IMR-90 (cell line): Measurements from ENCODE around the gene LRRC2. TPM values are rescaled to one million over a fixed set of nuclear protein-coding genes. Genes with fewer than 3 reads are reported as not detected.
"Not testable (repeated sequence)": the region's sequence is repeated elsewhere in the genome, so short reads cannot be mapped to it uniquely, and the experiment has no call there.

Experiments
- ATAC-seq: fragments of 200-7000 bp; cut with Tn5 transposase; 2 replicates; pipeline ENCODE4 v1.9.1; 2020; ENCODE audit warnings: low read depth, mild to moderate bottlenecking, moderate library complexity
- BruUV-seq: library from RNA; stranded (reverse); fragments of 400-500 nt; replicated peaks from 2 replicates; lab custom pipeline; 2021; lab: Mats Ljungman, UMichigan
- CTCF ChIA-PET: fragments of 300-600 bp; formaldehyde crosslinking; extraction: SDS; loops from one replicate; lab custom pipeline; 2021; ENCODE audit warnings: antibody characterized with exemption; lab: Yijun Ruan, JAX
- POLR2A ChIA-PET: fragments of 300-600 bp; sonication (Branson Sonifier 250); formaldehyde crosslinking; loops from one replicate; lab custom pipeline; 2022; ENCODE audit warnings: antibody characterized with exemption; ENCODE audit not compliant: unreplicated experiment; lab: Charles Lee
- DNase-seq: peaks from one replicate; pipeline ENCODE4 v3.0.0; 2013
- H2AFZ ChIP-seq: replicated peaks from 2 replicates; pipeline ENCODE3; 2013; ENCODE audit warnings: low read length, mild to moderate bottlenecking; ENCODE audit not compliant: poor library complexity
- H2AK5ac ChIP-seq: 2 replicates; pipeline ENCODE4 v1.6.1; 2013; ENCODE audit warnings: low read depth, low read length, inconsistent platforms
- H2AK9ac ChIP-seq: replicated peaks from 2 replicates; pipeline ENCODE3; 2013; ENCODE audit warnings: mild to moderate bottlenecking, low read depth, low read length, moderate library complexity; ENCODE audit not compliant: poor library complexity
- H2BK120ac ChIP-seq: 2 replicates; pipeline ENCODE4 v1.6.1; 2013; ENCODE audit warnings: low read depth, low read length, inconsistent platforms
- H2BK15ac ChIP-seq: 3 replicates; pipeline ENCODE4 v1.6.1; 2013; ENCODE audit warnings: low read depth, low read length, inconsistent platforms
- H2BK20ac ChIP-seq: 2 replicates; pipeline ENCODE4 v1.6.1; 2013; ENCODE audit warnings: low read depth, mild to moderate bottlenecking, inconsistent platforms, low read length, moderate library complexity
- H2BK5ac ChIP-seq: 2 replicates; pipeline ENCODE4 v1.6.1; 2013; ENCODE audit warnings: mild to moderate bottlenecking, low read depth, low read length, inconsistent platforms; ENCODE audit not compliant: poor library complexity, severe bottlenecking
- H3K14ac ChIP-seq: replicated peaks from 2 replicates; pipeline ENCODE4 v1.6.1; 2013; ENCODE audit warnings: low read depth, low read length, inconsistent platforms
- H3K18ac ChIP-seq: 2 replicates; pipeline ENCODE4 v1.6.1; 2013; ENCODE audit warnings: low read depth, low read length, control low read depth
- H3K23ac ChIP-seq: 2 replicates; pipeline ENCODE4 v1.6.1; 2013; ENCODE audit warnings: low read depth, low read length, inconsistent platforms
- H3K27ac ChIP-seq: 2 replicates; pipeline ENCODE4 v1.5.1; 2013; ENCODE audit warnings: mild to moderate bottlenecking, control low read depth, low read length; ENCODE audit not compliant: insufficient read depth
- H3K27me3 ChIP-seq: 2 replicates; pipeline ENCODE4 v1.6.1; 2013; ENCODE audit warnings: low read length; ENCODE audit not compliant: control insufficient read depth, insufficient read depth
- H3K36me3 ChIP-seq: 2 replicates; pipeline ENCODE4 v1.6.1; 2013; ENCODE audit warnings: low read length, mixed read lengths; ENCODE audit not compliant: control insufficient read depth, insufficient read depth
- H3K4ac ChIP-seq: 2 replicates; pipeline ENCODE4 v1.6.1; 2013; ENCODE audit warnings: low read depth, low read length, inconsistent platforms
- H3K4me1 ChIP-seq: 2 replicates; pipeline ENCODE4 v1.6.1; 2013; ENCODE audit warnings: low read length, mixed read lengths; ENCODE audit not compliant: control insufficient read depth, insufficient read depth
- H3K4me2 ChIP-seq: 2 replicates; pipeline ENCODE4 v1.6.1; 2013; ENCODE audit warnings: low read depth, mild to moderate bottlenecking, control low read depth, low read length, moderate library complexity
- H3K4me3 ChIP-seq: 2 replicates; pipeline ENCODE4 v1.5.1; 2013; ENCODE audit warnings: low read depth, mild to moderate bottlenecking, control low read depth, low read length, moderate library complexity; ENCODE audit not compliant: insufficient read depth
- H3K56ac ChIP-seq: 2 replicates; pipeline ENCODE4 v1.6.1; 2013; ENCODE audit warnings: low read length, inconsistent platforms; ENCODE audit not compliant: insufficient read depth; ENCODE audit errors: extremely low read depth
- H3K79me1 ChIP-seq, 2 experiments: 2 replicates each; pipeline ENCODE4 v1.6.1; 2013; ENCODE audit warnings: low read length in 2 of 2, inconsistent platforms in 1 of 2, low read depth in 1 of 2
- H3K9ac ChIP-seq: 2 replicates; pipeline ENCODE4 v1.6.1; 2013; ENCODE audit warnings: low read depth, low read length, control low read depth
- H3K9me1 ChIP-seq: 2 replicates; pipeline ENCODE4 v1.6.1; 2013; ENCODE audit warnings: low read length, inconsistent platforms; ENCODE audit not compliant: insufficient read depth
- H3K9me3 ChIP-seq: 2 replicates; pipeline ENCODE4 v1.6.1; 2013; ENCODE audit warnings: low read length; ENCODE audit not compliant: control insufficient read depth, insufficient read depth
- H4K20me1 ChIP-seq: 2 replicates; pipeline ENCODE4 v1.6.1; 2013; ENCODE audit warnings: low read length, inconsistent platforms; ENCODE audit not compliant: insufficient read depth
- H4K5ac ChIP-seq: 2 replicates; pipeline ENCODE4 v1.6.1; 2013; ENCODE audit warnings: mild to moderate bottlenecking, low read depth, low read length, control low read depth
- H4K8ac ChIP-seq, 2 experiments: 2 replicates each; pipeline ENCODE4 v1.6.1; 2013; ENCODE audit warnings: low read depth in 2 of 2, low read length in 2 of 2, control low read depth in 1 of 2, inconsistent platforms in 1 of 2
- H4K91ac ChIP-seq: 2 replicates; pipeline ENCODE4 v1.6.1; 2013; ENCODE audit warnings: low read depth, low read length, inconsistent platforms; ENCODE audit not compliant: insufficient read depth
- MAFK ChIP-seq: IDR thresholded peaks from 2 replicates; pipeline ENCODE4 v1.6.1; 2012; ENCODE audit warnings: low read depth, low read length, improper control_type of control experiment
- WGBS, 2 experiments: methylation state at CpG; one replicate each; pipeline versions ENCODE4 v1.1.5 to v1.1.7; 2013; ENCODE audit warnings: missing lambda C conversion rate in 2 of 2; ENCODE audit not compliant: insufficient read length in 1 of 2; ENCODE audit errors: extremely low coverage in 2 of 2; 5-methylcytosine and 5-hydroxymethylcytosine counted together
- dilution Hi-C: fragments of 300-500 bp; cut with HindIII; formaldehyde crosslinking; loops from one replicate; pipeline ENCODE4 v1.14.3; 2018; ENCODE audit warnings: low sequenced_read_pairs; ENCODE audit not compliant: unreplicated experiment
- in situ Hi-C: fragments of 300-500 bp; cut with MboI; formaldehyde crosslinking; loops from 3 replicates; pipeline ENCODE4 v1.14.3; 2019; ENCODE audit warnings: low sequenced_read_pairs, inconsistent platforms, mixed read lengths
- intact Hi-C: fragments of 100-400 bp; cut with micrococcal nuclease; formaldehyde crosslinking; loops from 2 replicates; pipeline ENCODE4 v1.10.0; 2022
- polyA plus RNA-seq, 3 experiments: library from polyadenylated mRNA; depleted of rRNA; stranded (reverse); fragments of >200 nt; gene quantifications; 2 replicates each; pipeline ENCODE4 v1.2.3, GENCODE V29; 2012; ENCODE audit warnings: low replicate concordance in 1 of 3
- total RNA-seq: library from RNA; depleted of rRNA; stranded (reverse); fragments of >200 nt; gene quantifications from 2 replicates; pipeline ENCODE4 v1.2.3, GENCODE V29; 2012

The LRRC2 gene
- total and polyA plus RNA-seq, 2 of the 4 experiments (the other 2 are of a cell fraction): 2.9 to 4.1 TPM

- H4K20me1 ChIP-seq, DNase-seq, H2AK9ac ChIP-seq, H3K27me3 ChIP-seq, H3K56ac ChIP-seq, in situ Hi-C loops, POLR2A ChIA-PET, H3K23ac ChIP-seq, dilution Hi-C loops, H3K4me2 ChIP-seq, H3K4me3 ChIP-seq, intact Hi-C loops, H3K9me3 ChIP-seq, H4K5ac ChIP-seq, H3K9ac ChIP-seq, H2AFZ ChIP-seq, BruUV-seq, H3K79me1 ChIP-seq, H2BK15ac ChIP-seq, H3K18ac ChIP-seq, H3K14ac ChIP-seq, ATAC-seq: not testable (repeated sequence)
- TF ChIP-seq MAFK: 0 out of 2 replicates have a peak, but pooled peaks have one; percentile 37
- H2BK120ac ChIP-seq: peak overlapping the region; percentile 63
- peak overlapping the region; percentile 69 for H3K4ac ChIP-seq
- peaks cover 30% of the 10 kb centered on the region for H3K9me1 ChIP-seq
- H2AK5ac ChIP-seq: peak overlapping the region; percentile 25; the same call in 1 of the 2 replicates
- H4K91ac ChIP-seq: peak overlapping the region; percentile 27
- H4K8ac ChIP-seq: peak overlapping the region in 1 of 2 experiments; percentile 31; a peak in 2 of 4 replicates
- no CpG with 5 or more reads among the region's 5 CpGs for WGBS, 2 experiments
- H2BK5ac ChIP-seq: peak overlapping the region; percentile 69
- CTCF ChIA-PET: interaction anchor here (1.0 to 1.5 kb wide), 4 partner anchors 21 to 91 kb away, joined by 3 to 6 read pairs (median 4); no protein-coding TSS in a partner anchor
- H3K27ac ChIP-seq: peak overlapping the region; percentile 28; the same call in 1 of the 2 replicates
- peak overlapping the region; percentile 83 for H2BK20ac ChIP-seq
- H3K36me3 ChIP-seq: peaks cover 15% of the 10 kb centered on the region; the same call in 1 of the 2 replicates
- H3K4me1 ChIP-seq: peaks cover 24% of the 10 kb centered on the region
Measured at GRCh38 chr3:46538425-46538802, 27.7 kb downstream of the LRRC2 start.
